ENCODE results near the gene LIPT2. TPM values are rescaled to one million over a fixed set of nuclear protein-coding genes. Genes with fewer than 3 reads are reported as not detected.

Gene LIPT2
- total and polyA plus RNA-seq, 10 of the 15 experiments (the other 5 are each of a cell fraction or from before 2014, with no cell fraction given), result 0.69 to 7.5 (median 3.8) TPM

- TF ChIP-seq ZNF622 (IDR thresholded peaks at IDR 0.05) (no peak), ZSCAN29 (IDR thresholded peaks at IDR 0.05) (no peak), ZNF24 (IDR thresholded peaks at IDR 0.05) (no peak), MEF2A (IDR thresholded peaks at IDR 0.05; ENCODE audit: insufficient read depth, low read depth, low read length) (no peak), IKZF2 (IDR thresholded peaks at IDR 0.05) (peak; percentile 79 to 83), POU2F2 (IDR thresholded peaks at IDR 0.05; ENCODE audit: borderline replicate concordance, low read depth, low read length) (no peak), BCLAF1 (IDR thresholded peaks at IDR 0.05) (no peak), ATF7 (IDR thresholded peaks at IDR 0.05; ENCODE audit: low read depth) (no peak), SPI1 (IDR thresholded peaks at IDR 0.05; ENCODE audit: borderline replicate concordance, insufficient read depth, low read depth, low read length) (peak; percentile 90), SMARCA5 (IDR thresholded peaks at IDR 0.05) (peak; percentile 51; the same call in 1 of the 2 replicates), SREBF2 (IDR thresholded peaks at IDR 0.05; ENCODE audit: low read length) (no peak), NKRF (conservative IDR thresholded peaks at IDR 0.05) (no peak), PBX3 (IDR thresholded peaks at IDR 0.05; ENCODE audit: insufficient replicate concordance, low read depth, low read length) (no peak), KLF5 (IDR thresholded peaks at IDR 0.05; ENCODE audit: partially characterized antibody) (no peak), ZBTB4 (CRISPR knock-in tag; IDR thresholded peaks at IDR 0.05) (no peak), NRF1 (conservative IDR thresholded peaks at IDR 0.05; ENCODE audit: low read depth, low read length) (no peak), CBFB (IDR thresholded peaks at IDR 0.05; ENCODE audit: low read depth) (no peak), ZNF207 (IDR thresholded peaks at IDR 0.05; ENCODE audit: borderline replicate concordance) (no peak), USF2 (IDR thresholded peaks at IDR 0.05; ENCODE audit: borderline replicate concordance, low read depth, low read length) (no peak), TARDBP (IDR thresholded peaks at IDR 0.05; ENCODE audit: borderline replicate concordance) (no peak), MAX (IDR thresholded peaks at IDR 0.05; ENCODE audit: low read depth, low read length) (no peak)
Measured at GRCh38 chr11:74449369-74449931, 44.1 kb downstream of the LIPT2 start (continued).

Data from GM12878 (cell line).